Glutamatergic neuron (in vitro differentiated cells): Measurements from ENCODE around the gene CDC42BPA. TPM values are rescaled to one million over a fixed set of nuclear protein-coding genes. Genes with fewer than 3 reads are reported as not detected.

Source experiments
- DNase-seq: peaks from one replicate; pipeline ENCODE4 v3.0.0; 2022
- H3K27ac Mint-ChIP-seq: one replicate; pipeline ENCODE4 v1.8.0; 2020; ENCODE audit warnings: mild to moderate bottlenecking, mixed read lengths, inconsistent platforms; ENCODE audit not compliant: unreplicated experiment
- H3K27me3 Mint-ChIP-seq: one replicate; pipeline ENCODE4 v1.8.0; 2020; ENCODE audit warnings: mild to moderate bottlenecking, moderate library complexity, mixed read lengths, inconsistent platforms; ENCODE audit not compliant: unreplicated experiment
- H3K36me3 Mint-ChIP-seq: one replicate; pipeline ENCODE4 v1.8.0; 2020; ENCODE audit warnings: mild to moderate bottlenecking, mixed read lengths, inconsistent platforms; ENCODE audit not compliant: unreplicated experiment
- H3K4me1 Mint-ChIP-seq: one replicate; pipeline ENCODE4 v1.8.0; 2020; ENCODE audit warnings: mild to moderate bottlenecking, low read depth, mixed read lengths, inconsistent platforms; ENCODE audit not compliant: unreplicated experiment
- H3K4me3 Mint-ChIP-seq: one replicate; pipeline ENCODE4 v1.8.0; 2020; ENCODE audit warnings: mild to moderate bottlenecking, mixed read lengths, inconsistent platforms; ENCODE audit not compliant: unreplicated experiment
- H3K9me3 Mint-ChIP-seq: one replicate; pipeline ENCODE4 v1.8.0; 2020; ENCODE audit warnings: mild to moderate bottlenecking, moderate library complexity, mixed read lengths, inconsistent platforms; ENCODE audit not compliant: unreplicated experiment
- total RNA-seq: library from RNA; stranded (reverse); fragmentation: NEBNext Ultra II Directional; extraction: Animal tissue kit (Norgen Biotek cat#: 25700); gene quantifications from one replicate; pipeline ENCODE4 v1.2.1, GENCODE V29; 2021; ENCODE audit not compliant: unreplicated experiment
- TF ChIP-seq, protein P1 (sequence below): fragments of 200-600 bp; sonication (generic); IDR thresholded peaks from one replicate; pipeline ENCODE4 v1.5.0; 2021; ENCODE audit not compliant: partially characterized antibody, unreplicated experiment

CDC42BPA gene
- total RNA-seq, 1 donor from 2014 or later, result 66.0 TPM

DNA sequence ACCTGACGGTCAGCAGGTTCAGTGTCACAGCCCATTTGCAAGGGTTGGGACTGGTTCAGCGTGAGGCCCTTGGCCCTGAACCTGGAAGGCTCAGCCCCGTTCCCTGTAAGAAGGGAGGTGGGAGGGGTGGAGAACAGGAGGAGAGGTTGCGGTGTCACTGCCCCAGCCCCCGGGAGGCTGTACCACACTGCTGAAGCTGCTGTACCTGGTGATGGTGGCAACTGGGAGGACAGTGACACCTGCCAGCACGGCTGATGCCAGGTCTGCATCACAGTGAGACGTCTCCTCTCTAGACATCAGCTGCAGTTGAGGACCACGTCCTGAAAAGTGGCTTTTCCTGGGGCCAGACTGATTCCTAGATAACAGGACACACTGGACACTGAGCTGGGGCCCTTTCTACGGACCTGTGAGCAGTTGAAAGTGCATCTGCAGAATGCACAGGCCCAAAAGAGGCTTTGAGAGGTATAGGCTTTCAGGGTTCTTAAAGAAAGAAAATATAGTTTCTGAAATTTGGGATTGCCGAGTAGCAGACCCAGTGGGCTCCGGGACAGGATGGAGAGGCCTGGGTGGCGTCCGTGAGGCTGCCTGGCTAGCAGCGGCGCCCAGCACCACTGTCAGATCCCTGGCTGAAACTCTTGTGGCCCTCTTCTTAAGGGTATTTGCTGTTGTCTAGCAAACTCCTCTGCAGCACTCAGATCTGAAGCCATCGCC is 330.5 kb downstream of the CDC42BPA start:
- TF ChIP-seq, protein P1, sequence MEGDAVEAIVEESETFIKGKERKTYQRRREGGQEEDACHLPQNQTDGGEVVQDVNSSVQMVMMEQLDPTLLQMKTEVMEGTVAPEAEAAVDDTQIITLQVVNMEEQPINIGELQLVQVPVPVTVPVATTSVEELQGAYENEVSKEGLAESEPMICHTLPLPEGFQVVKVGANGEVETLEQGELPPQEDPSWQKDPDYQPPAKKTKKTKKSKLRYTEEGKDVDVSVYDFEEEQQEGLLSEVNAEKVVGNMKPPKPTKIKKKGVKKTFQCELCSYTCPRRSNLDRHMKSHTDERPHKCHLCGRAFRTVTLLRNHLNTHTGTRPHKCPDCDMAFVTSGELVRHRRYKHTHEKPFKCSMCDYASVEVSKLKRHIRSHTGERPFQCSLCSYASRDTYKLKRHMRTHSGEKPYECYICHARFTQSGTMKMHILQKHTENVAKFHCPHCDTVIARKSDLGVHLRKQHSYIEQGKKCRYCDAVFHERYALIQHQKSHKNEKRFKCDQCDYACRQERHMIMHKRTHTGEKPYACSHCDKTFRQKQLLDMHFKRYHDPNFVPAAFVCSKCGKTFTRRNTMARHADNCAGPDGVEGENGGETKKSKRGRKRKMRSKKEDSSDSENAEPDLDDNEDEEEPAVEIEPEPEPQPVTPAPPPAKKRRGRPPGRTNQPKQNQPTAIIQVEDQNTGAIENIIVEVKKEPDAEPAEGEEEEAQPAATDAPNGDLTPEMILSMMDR, result no peak
- Mint-ChIP-seq H3K36me3 (peaks cover 8% of the 10 kb centered on the region), H3K27ac (no peak overlapping the region), H3K27me3 (peaks cover 9% of the 10 kb centered on the region), H3K4me3 (no peak overlapping the region), H3K4me1 (peaks cover 28% of the 10 kb centered on the region), H3K9me3 (peaks cover 2% of the 10 kb centered on the region)
- no peak for DNase-seq

DNA sequence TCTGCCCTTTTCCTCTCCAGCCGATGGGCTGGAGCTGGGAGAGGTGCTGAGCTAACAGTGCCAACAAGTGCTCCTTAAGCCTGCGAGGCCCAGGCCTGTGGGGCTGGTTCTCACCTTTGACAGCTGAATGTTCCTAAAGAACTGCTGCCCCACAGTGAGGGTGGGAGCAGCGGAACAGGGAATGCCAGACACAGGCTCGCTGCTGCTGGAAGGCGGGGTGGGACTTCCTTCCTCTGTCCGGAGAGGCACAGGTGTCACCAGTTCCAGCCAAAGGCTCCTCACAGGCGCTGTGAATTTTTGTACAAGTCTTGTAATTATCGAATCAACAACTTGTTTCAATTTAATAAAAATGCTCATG is 331.1 kb downstream of the CDC42BPA start:
- DNase-seq, result no peak
- Mint-ChIP-seq H3K9me3 (peaks cover 2% of the 10 kb centered on the region), H3K36me3 (peaks cover 8% of the 10 kb centered on the region), H3K4me1 (peaks cover 28% of the 10 kb centered on the region), H3K27me3 (peaks cover 9% of the 10 kb centered on the region), H3K27ac (peak overlapping the region; percentile 26), H3K4me3 (no peak overlapping the region)
- TF ChIP-seq, protein P1, result no peak

DNA sequence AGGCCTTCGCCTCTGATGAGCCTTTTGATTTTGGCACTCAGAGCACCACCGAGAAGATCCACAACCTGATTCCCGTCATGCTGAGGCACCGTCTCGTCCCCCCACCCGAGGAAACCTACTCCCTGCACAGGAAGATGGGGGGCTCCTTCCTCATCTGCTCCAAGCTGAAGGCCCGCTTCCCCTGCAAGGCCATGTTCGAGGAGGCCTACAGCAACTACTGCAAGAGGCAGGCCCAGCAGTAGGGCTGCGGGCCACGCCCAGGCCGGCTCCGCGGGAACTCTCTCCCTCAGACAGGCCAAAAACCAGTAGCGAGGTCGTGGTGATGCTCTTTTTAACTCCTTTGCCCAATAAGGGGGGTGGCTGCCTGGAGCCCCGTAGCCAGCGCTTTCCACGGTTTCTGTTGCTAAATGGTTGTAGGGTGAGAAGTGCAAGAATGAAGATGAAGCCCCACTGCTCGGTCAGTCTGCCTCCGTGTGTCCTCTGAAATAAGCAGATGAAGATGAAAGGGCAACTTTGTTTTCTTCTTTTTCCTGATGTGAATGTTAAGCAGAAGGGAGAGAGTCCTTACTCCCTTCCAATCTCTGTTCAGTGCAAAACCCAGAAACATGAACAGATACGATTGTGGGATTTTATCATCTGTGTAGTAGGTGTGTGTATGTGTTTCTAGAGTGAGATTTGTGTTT is 331.7 kb downstream of the CDC42BPA start:
- Mint-ChIP-seq H3K4me3 (no peak overlapping the region), H3K4me1 (peaks cover 28% of the 10 kb centered on the region), H3K9me3 (peaks cover 5% of the 10 kb centered on the region), H3K27me3 (peaks cover 9% of the 10 kb centered on the region), H3K36me3 (peaks cover 8% of the 10 kb centered on the region), H3K27ac (peak overlapping the region; percentile 26)
- DNase-seq, result no peak
- TF ChIP-seq, protein P1, result no peak

GRCh38 chr1:226985839-226986463 is 332.3 kb downstream of the CDC42BPA start:
- TF ChIP-seq, protein P1, result no peak
- DNase-seq, result no peak
- H3K4me3 Mint-ChIP-seq, result no peak overlapping the region
- H3K27me3 Mint-ChIP-seq, result peaks cover 9% of the 10 kb centered on the region
- H3K4me1 Mint-ChIP-seq, result peaks cover 25% of the 10 kb centered on the region
- H3K27ac Mint-ChIP-seq, result no peak overlapping the region
- H3K9me3 Mint-ChIP-seq, result peaks cover 5% of the 10 kb centered on the region
- H3K36me3 Mint-ChIP-seq, result peaks cover 8% of the 10 kb centered on the region
